Right lobe of liver (tissue), 6 donors: ENCODE results near the gene GPI. TPM values are rescaled to one million over a fixed set of nuclear protein-coding genes. Genes with fewer than 3 reads are reported as not detected.

ENCODE experiments used
- ATAC-seq, 4 donors: fragments of 200-7000 bp; cut with Tn5 transposase; one replicate each; pipeline ENCODE4 v1.9.1; 2020; ENCODE audit warnings: mild to moderate bottlenecking in 4 of 4, moderate library complexity in 4 of 4
- DNase-seq, 3 donors: peaks; one replicate each; pipeline ENCODE4 v3.0.0-alpha.2; 2020
- H3K27ac ChIP-seq, 3 donors: fragments of 200-600 bp; one replicate each; pipeline ENCODE4 v1.8.0; 2022
- H3K27me3 ChIP-seq, 2 donors: fragments of 200-600 bp; one replicate each; pipeline ENCODE4 v1.8.0; 2022
- H3K36me3 ChIP-seq, 4 donors: fragments of 200-600 bp; sonication (generic) in 1 of 4; one replicate each; pipeline versions ENCODE4 v1.5.1 to v1.8.0; 2017 to 2022; ENCODE audit warnings: control low read depth in 1 of 4
- H3K4me1 ChIP-seq, 4 donors: fragments of 200-600 bp; sonication (generic) in 1 of 4; one replicate each; pipeline versions ENCODE4 v1.5.1 to v1.8.0; 2017 to 2022; ENCODE audit warnings: control low read depth in 1 of 4
- H3K4me3 ChIP-seq, 3 donors: fragments of 200-600 bp; one replicate each; pipeline ENCODE4 v1.8.0; 2022
- H3K9me3 ChIP-seq, 4 donors: fragments of 200-600 bp; sonication (generic) in 1 of 4; one replicate each; pipeline versions ENCODE4 v1.5.1 to v1.8.0; 2017 to 2022; ENCODE audit warnings: control low read depth in 1 of 4
- POLR2A ChIP-seq: fragments of 450-650 bp; IDR thresholded peaks from one replicate; pipeline ENCODE4 v1.6.1; 2017; ENCODE audit warnings: antibody characterized with exemption, mild to moderate bottlenecking
- WGBS: methylation state at CpG from one replicate; pipeline ENCODE4 v1.1.6; 2018; ENCODE audit warnings: low coverage, low lambda C conversion rate; ENCODE audit not compliant: insufficient coverage; ENCODE audit errors: missing lambda C conversion rate; 5-methylcytosine and 5-hydroxymethylcytosine counted together
- intact Hi-C, 2 donors: fragments of 100-400 bp; cut with DNase I; formaldehyde crosslinking; loops; one replicate each; pipeline versions ENCODE4 v1.11.2 to v1.14.1; 2022
- total RNA-seq, 6 experiments: library from RNA; depleted of rRNA in 2 of 6; stranded (reverse); fragments of >200 nt in 2 of 6; fragmentation: NEBNext Ultra II Directional in 3 of 6; extraction: Animal tissue kit (Norgen Biotek cat#: 25700) in 3 of 6; gene quantifications; one replicate each; pipeline versions ENCODE4 v1.1.0 to v1.2.4, GENCODE V29; 2016 to 2023
- TF ChIP-seq, protein P1 (sequence below), 4 donors: fragments of 200-600 bp in 3 of 4; fragments of 450-650 bp in 1 of 4; IDR thresholded peaks; one replicate each; pipeline versions ENCODE4 v1.5.1 to v1.8.0; 2016 to 2022; ENCODE audit warnings: antibody characterized with exemption in 4 of 4, mild to moderate bottlenecking in 2 of 4
- donor health status: DM: no; HTN: yes; CAD: no.
- donor health status: DM: no; HTN: no; CAD: no.
- donor health status: DM: no; HTN: no; CAD: no.
- donor health status: DM: no; HTN: yes; CAD: no.
- donor health status: DM: no; HTN: yes; CAD: no.

Gene GPI
- total RNA-seq, 6 experiments from 2014 or later: 163 to 364 (median 256) TPM

- ATAC-seq: peak in 1 of 4 donors; percentile 0
- intact Hi-C loops: no loop called here
- H3K9me3 ChIP-seq: no peaks in the 10 kb centered on the region
- 82% methylated on average over 5 of the region's 7 CpGs for WGBS
- DNase-seq: no peak
- TF ChIP-seq, protein P1, sequence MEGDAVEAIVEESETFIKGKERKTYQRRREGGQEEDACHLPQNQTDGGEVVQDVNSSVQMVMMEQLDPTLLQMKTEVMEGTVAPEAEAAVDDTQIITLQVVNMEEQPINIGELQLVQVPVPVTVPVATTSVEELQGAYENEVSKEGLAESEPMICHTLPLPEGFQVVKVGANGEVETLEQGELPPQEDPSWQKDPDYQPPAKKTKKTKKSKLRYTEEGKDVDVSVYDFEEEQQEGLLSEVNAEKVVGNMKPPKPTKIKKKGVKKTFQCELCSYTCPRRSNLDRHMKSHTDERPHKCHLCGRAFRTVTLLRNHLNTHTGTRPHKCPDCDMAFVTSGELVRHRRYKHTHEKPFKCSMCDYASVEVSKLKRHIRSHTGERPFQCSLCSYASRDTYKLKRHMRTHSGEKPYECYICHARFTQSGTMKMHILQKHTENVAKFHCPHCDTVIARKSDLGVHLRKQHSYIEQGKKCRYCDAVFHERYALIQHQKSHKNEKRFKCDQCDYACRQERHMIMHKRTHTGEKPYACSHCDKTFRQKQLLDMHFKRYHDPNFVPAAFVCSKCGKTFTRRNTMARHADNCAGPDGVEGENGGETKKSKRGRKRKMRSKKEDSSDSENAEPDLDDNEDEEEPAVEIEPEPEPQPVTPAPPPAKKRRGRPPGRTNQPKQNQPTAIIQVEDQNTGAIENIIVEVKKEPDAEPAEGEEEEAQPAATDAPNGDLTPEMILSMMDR (IDR thresholded peaks at IDR 0.05): no peak
- no peak for TF ChIP-seq POLR2A
- H3K27me3 ChIP-seq: no peaks in the 10 kb centered on the region
- peak overlapping the region; percentile 66 to 82 (median 77) for H3K27ac ChIP-seq
- H3K4me3 ChIP-seq: peak overlapping the region; percentile 17 to 59 (median 49)
- H3K4me1 ChIP-seq: peaks cover 0 to 12% (median 0%) of the 10 kb centered on the region in 4 donors
- peaks cover 0 to 4% (median 0%) of the 10 kb centered on the region in 4 donors for H3K36me3 ChIP-seq
Observed at GRCh38 chr19:34359954-34360315, 5.1 kb upstream of the GPI start.

- Histone ChIP-seq H3K36me3 (no peaks in the 10 kb centered on the region), H3K27me3 (no peaks in the 10 kb centered on the region), H3K4me3 (no peak overlapping the region), H3K9me3 (no peaks in the 10 kb centered on the region), H3K4me1 (peaks cover 0 to 12% (median 0%) of the 10 kb centered on the region in 4 donors), H3K27ac (peak overlapping the region in 2 of 3 donors; percentile 77 to 82)
- intact Hi-C loops: no loop called here
- DNase-seq: no peak
- TF ChIP-seq, protein P1 (IDR thresholded peaks at IDR 0.05): no peak
- no peak for TF ChIP-seq POLR2A
- 91% methylated on average over 4 of the region's 9 CpGs for WGBS
- ATAC-seq: no peak
Observed at GRCh38 chr19:34360354-34360909, 4.6 kb upstream of the GPI start.

GRCh38 chr19:34362679-34363069 is 2.3 kb upstream of the GPI start:
- TF ChIP-seq, protein P1 (IDR thresholded peaks at IDR 0.05): no peak
- no peak for TF ChIP-seq POLR2A
- Histone ChIP-seq H3K36me3 (peaks cover 0 to 5% (median 3%) of the 10 kb centered on the region in 4 donors), H3K27me3 (no peaks in the 10 kb centered on the region), H3K4me3 (no peak overlapping the region), H3K9me3 (no peaks in the 10 kb centered on the region), H3K4me1 (peaks cover 0 to 31% (median 7%) of the 10 kb centered on the region in 4 donors), H3K27ac (no peak overlapping the region)
- no CpG with 5 or more reads among the region's 3 CpGs for WGBS
- DNase-seq (no peak), ATAC-seq (no peak)
- intact Hi-C loops: no loop called here

GRCh38 chr19:34363094-34363493 is 1.9 kb upstream of the GPI start:
- no peak for DNase-seq
- H3K36me3 ChIP-seq: peaks cover 0 to 9% (median 6%) of the 10 kb centered on the region in 4 donors
- no peak for ATAC-seq
- TF ChIP-seq, protein P1 (IDR thresholded peaks at IDR 0.05): no peak
- no peak for TF ChIP-seq POLR2A
- 86% methylated on average over 3 of the region's 4 CpGs for WGBS
- no peaks in the 10 kb centered on the region for H3K9me3 ChIP-seq
- no peak overlapping the region for H3K27ac ChIP-seq
- H3K4me3 ChIP-seq: no peak overlapping the region
- peaks cover 0 to 36% (median 10%) of the 10 kb centered on the region in 4 donors for H3K4me1 ChIP-seq
- no peaks in the 10 kb centered on the region for H3K27me3 ChIP-seq
- intact Hi-C loops: no loop called here
